ENCODE data around the gene SLC12A6.

DNA sequence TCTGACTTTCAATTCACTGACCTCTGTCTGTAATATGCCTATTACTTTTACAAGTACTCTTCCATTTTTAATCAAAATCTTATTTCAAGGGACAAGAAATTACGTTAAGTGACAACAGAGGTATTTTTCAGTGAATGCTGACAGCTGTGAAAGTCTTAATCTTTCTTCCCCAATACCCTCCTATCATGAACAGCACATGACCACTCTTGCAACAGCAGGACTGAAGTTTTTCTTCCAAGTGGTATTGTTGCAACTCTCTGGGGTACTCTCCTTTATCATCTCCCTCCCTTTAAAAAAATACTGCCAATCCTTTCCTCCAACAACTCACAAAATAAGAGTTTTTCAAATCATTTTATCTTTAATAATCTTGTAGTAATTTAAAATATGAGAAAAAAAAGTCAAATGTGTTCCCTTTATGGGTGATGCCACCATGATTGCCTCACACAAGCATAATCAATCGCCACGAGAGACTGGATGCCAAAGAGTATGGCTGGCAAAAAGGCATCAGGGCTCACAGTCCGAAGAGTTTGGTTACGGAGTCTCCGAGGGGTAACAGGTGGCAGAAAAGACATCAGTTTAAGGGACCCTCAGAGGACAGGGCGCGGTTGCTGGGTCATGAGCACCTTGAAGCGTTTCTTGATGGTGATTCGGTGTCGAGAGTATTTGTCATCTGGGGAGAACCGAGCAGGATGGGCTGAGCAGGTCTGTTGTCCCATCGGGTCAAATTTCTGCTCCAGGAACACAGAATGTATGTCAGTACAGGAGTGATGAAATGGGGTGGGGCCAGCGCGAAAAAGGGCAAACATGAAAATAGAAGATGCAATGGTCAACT lies 4.0 kb upstream of the SLC12A6 start:
- no peak for TF ChIP-seq YY1 (IDR thresholded peaks at IDR 0.05; ENCODE audit: insufficient read depth, insufficient read length)
- no peak for TF ChIP-seq ZNF274 (IDR thresholded peaks at IDR 0.05; ENCODE audit: low read depth, low read length)
- TF ChIP-seq SUZ12 (IDR thresholded peaks at IDR 0.05; ENCODE audit: extremely low read depth, insufficient read depth, insufficient read length): no peak
